Uterus (tissue), 4 donors: ENCODE results near the gene BRF1. TPM values are rescaled to one million over a fixed set of nuclear protein-coding genes. Genes with fewer than 3 reads are reported as not detected.

Experiments used
- DNase-seq, 2 donors: peaks; one replicate each; pipeline ENCODE4 v3.0.0-alpha.2; 2019 to 2020
- H3K27ac ChIP-seq, 2 donors: fragments of 200-600 bp; sonication (generic); 1 replicate in 1 of 2; 2 replicates in 1 of 2; pipeline ENCODE4 v1.5.1; 2016 to 2018
- H3K27me3 ChIP-seq, 2 donors: fragments of 200-600 bp; sonication (generic); one replicate each; pipeline ENCODE4 v1.5.1; 2018 to 2019; ENCODE audit warnings: control low read depth in 1 of 2
- H3K36me3 ChIP-seq, 2 donors: fragments of 200-600 bp; sonication (generic); one replicate each; pipeline ENCODE4 v1.5.1; 2019; ENCODE audit warnings: control low read depth in 1 of 2
- H3K4me1 ChIP-seq, 2 donors: fragments of 200-600 bp; sonication (generic); one replicate each; pipeline ENCODE4 v1.5.1; 2018 to 2019; ENCODE audit warnings: control low read depth in 1 of 2
- H3K4me3 ChIP-seq, 2 donors: fragments of 200-600 bp; sonication (generic); 1 replicate in 1 of 2; 2 replicates in 1 of 2; pipeline ENCODE4 v1.5.1; 2018 to 2019; ENCODE audit warnings: mild to moderate bottlenecking in 1 of 2
- H3K9me3 ChIP-seq, 2 donors: fragments of 200-600 bp; sonication (generic); one replicate each; pipeline ENCODE4 v1.5.1; 2019; ENCODE audit warnings: control low read depth in 1 of 2
- POLR2A ChIP-seq, 2 donors: fragments of 450-650 bp; IDR thresholded peaks; one replicate each; pipeline ENCODE4 v1.6.1; 2016; ENCODE audit warnings: antibody characterized with exemption in 2 of 2, mild to moderate bottlenecking in 1 of 2, moderate library complexity in 1 of 2
- intact Hi-C: fragments of 100-400 bp; cut with DNase I; formaldehyde crosslinking; loops from one replicate; pipeline ENCODE4 v1.15.1; 2023; ENCODE audit warnings: low total_unique reads
- total RNA-seq, 4 donors: library from RNA; depleted of rRNA in 3 of 4; stranded (reverse); fragments of >200 nt in 3 of 4; gene quantifications; one replicate each; pipeline versions ENCODE4 v1.1.0 to v1.2.4, GENCODE V29; 2014 to 2023
- TF ChIP-seq, protein P1 (sequence below), 4 experiments: fragments of 200-600 bp in 2 of 4; fragments of 450-650 bp in 2 of 4; sonication (generic) in 2 of 4; IDR thresholded peaks; one replicate each; pipeline ENCODE4 v1.5.1; 2016 to 2019; ENCODE audit warnings: antibody characterized with exemption in 4 of 4, mild to moderate bottlenecking in 2 of 4, moderate library complexity in 1 of 4
- donor health status: DM: yes; HTN: yes; CAD: no.

Gene BRF1
- total RNA-seq, 4 donors from 2014 or later = 9.7 to 77.7 (median 61.3) TPM

DNA sequence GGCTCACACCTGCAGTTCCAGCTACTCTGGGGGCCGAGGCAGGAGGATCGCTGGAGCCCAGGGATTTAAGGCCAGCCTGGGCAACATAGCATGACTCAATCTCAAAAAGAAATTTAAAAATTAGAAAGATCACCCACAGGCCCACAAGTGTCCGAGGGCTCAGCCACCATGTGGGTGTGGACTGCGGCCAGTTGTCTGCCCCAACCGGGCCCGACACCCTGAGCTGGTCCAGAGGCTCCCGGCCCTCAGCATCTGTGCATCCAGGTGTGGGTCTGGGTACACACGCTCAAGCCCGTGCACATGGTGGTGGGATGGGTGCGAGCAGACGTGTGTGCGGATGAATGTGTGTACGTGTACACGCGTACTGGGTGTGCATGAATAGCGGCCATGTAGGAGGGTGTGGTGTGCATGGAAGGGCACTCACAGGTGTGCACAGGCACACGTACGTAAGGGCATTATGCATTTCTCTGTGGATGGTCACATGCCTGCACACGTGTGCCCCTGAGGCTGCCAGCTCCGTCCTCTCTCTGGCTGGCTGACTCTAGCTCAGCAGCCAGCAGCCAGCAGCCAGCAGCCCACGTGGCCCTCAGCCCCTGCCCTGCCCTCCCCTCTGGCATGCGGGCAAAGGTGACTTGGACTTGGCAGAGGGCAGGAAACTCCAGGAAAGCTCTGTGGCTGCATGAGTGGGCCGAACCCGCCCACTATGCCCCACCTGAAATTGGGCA, 96.4 kb downstream of the BRF1 start:
- no peak for DNase-seq
- intact Hi-C loops = loop anchor here (5.0 kb wide), 1 partner anchor 148 kb away; no protein-coding TSS in a partner anchor
- no peak for TF ChIP-seq POLR2A (IDR thresholded peaks at IDR 0.05)
- TF ChIP-seq, protein P1, sequence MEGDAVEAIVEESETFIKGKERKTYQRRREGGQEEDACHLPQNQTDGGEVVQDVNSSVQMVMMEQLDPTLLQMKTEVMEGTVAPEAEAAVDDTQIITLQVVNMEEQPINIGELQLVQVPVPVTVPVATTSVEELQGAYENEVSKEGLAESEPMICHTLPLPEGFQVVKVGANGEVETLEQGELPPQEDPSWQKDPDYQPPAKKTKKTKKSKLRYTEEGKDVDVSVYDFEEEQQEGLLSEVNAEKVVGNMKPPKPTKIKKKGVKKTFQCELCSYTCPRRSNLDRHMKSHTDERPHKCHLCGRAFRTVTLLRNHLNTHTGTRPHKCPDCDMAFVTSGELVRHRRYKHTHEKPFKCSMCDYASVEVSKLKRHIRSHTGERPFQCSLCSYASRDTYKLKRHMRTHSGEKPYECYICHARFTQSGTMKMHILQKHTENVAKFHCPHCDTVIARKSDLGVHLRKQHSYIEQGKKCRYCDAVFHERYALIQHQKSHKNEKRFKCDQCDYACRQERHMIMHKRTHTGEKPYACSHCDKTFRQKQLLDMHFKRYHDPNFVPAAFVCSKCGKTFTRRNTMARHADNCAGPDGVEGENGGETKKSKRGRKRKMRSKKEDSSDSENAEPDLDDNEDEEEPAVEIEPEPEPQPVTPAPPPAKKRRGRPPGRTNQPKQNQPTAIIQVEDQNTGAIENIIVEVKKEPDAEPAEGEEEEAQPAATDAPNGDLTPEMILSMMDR (IDR thresholded peaks at IDR 0.05) = no peak
- Histone ChIP-seq H3K27me3 (peaks cover 0 to 9% of the 10 kb centered on the region in 2 donors), H3K4me3 (no peak overlapping the region), H3K9me3 (no peaks in the 10 kb centered on the region), H3K4me1 (peaks cover 0 to 8% of the 10 kb centered on the region in 2 donors), H3K36me3 (no peaks in the 10 kb centered on the region), H3K27ac (no peak overlapping the region)

GRCh38 chr14:105203701-105204100, 97.1 kb downstream of the BRF1 start:
- peaks cover 0 to 8% of the 10 kb centered on the region in 2 donors for H3K4me1 ChIP-seq
- intact Hi-C loops = loop anchor here (5.0 kb wide), 1 partner anchor 149 kb away; no protein-coding TSS in a partner anchor
- DNase-seq = no peak
- no peak overlapping the region for H3K4me3 ChIP-seq
- no peak overlapping the region for H3K27ac ChIP-seq
- TF ChIP-seq, protein P1 (IDR thresholded peaks at IDR 0.05) = no peak
- no peak for TF ChIP-seq POLR2A (IDR thresholded peaks at IDR 0.05)
- peaks cover 0 to 12% of the 10 kb centered on the region in 2 donors for H3K27me3 ChIP-seq
- H3K36me3 ChIP-seq = no peaks in the 10 kb centered on the region
- no peaks in the 10 kb centered on the region for H3K9me3 ChIP-seq

DNA sequence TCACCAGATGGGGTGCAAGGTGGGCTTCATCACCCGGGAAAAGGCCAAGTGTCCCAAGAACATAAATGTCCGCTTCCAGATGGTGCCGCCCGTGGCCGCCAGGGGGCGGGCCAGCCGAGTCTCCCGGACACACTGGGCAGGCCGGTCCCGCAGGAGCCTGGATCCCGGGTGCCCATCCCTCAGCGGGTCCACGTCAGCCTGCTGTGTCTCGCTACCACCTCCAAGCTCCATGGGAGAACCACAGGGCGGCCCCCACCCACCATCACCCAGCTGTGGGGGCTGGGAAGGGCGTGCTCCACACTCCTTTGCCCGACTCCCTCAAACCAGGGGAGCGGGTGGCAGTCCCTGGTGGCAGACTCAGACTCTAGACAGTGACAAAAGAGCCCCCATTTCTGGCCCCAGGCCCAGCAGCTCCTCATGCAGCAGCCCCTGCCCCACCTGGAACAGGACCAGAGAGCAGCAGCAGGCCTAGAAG, 97.7 kb downstream of the BRF1 start:
- H3K9me3 ChIP-seq = no peaks in the 10 kb centered on the region
- DNase-seq = peak; percentile 69 to 75
- H3K4me3 ChIP-seq = no peak overlapping the region
- H3K27me3 ChIP-seq = peaks cover 0 to 12% of the 10 kb centered on the region in 2 donors
- no peak for TF ChIP-seq POLR2A (IDR thresholded peaks at IDR 0.05)
- TF ChIP-seq, protein P1 (IDR thresholded peaks at IDR 0.05) = peak; percentile 90 to 91 (median 90)
- intact Hi-C loops = loop anchor here (5.0 kb wide), 1 partner anchor 149 kb away; no protein-coding TSS in a partner anchor
- no peak overlapping the region for H3K27ac ChIP-seq
- no peaks in the 10 kb centered on the region for H3K36me3 ChIP-seq
- H3K4me1 ChIP-seq = peaks cover 0 to 8% of the 10 kb centered on the region in 2 donors

GRCh38 chr14:105201925-105202513, 98.8 kb downstream of the BRF1 start:
- intact Hi-C loops = loop anchor here (5.0 kb wide), 1 partner anchor 150 kb away; no protein-coding TSS in a partner anchor
- DNase-seq = no peak
- Histone ChIP-seq H3K36me3 (no peaks in the 10 kb centered on the region), H3K4me3 (no peak overlapping the region), H3K9me3 (no peaks in the 10 kb centered on the region), H3K27me3 (peaks cover 0 to 12% of the 10 kb centered on the region in 2 donors), H3K4me1 (peaks cover 0 to 8% of the 10 kb centered on the region in 2 donors), H3K27ac (peak overlapping the region in 1 of 2 donors; percentile 24)
- TF ChIP-seq POLR2A (IDR thresholded peaks at IDR 0.05) = no peak
- TF ChIP-seq, protein P1 (IDR thresholded peaks at IDR 0.05) = no peak
